Psoas muscle (tissue), 8 donors: Measurements from ENCODE around the gene FAAH. TPM values are rescaled to one million over a fixed set of nuclear protein-coding genes. Genes with fewer than 3 reads are reported as not detected.

Source experiments
- ATAC-seq, 4 donors: fragments of 200-7000 bp; cut with Tn5 transposase; one replicate each; pipeline ENCODE4 v1.9.1; 2020; ENCODE audit warnings: moderate library complexity in 3 of 4, mild to moderate bottlenecking in 2 of 4
- DNase-seq, 2 donors: peaks; one replicate each; pipeline ENCODE4 v3.0.0-alpha.2; 2020
- H3K27ac ChIP-seq: fragments of 200-600 bp; one replicate; pipeline ENCODE4 v1.8.0; 2022
- H3K27me3 ChIP-seq, 3 donors: fragments of 200-600 bp in 1 of 3; one replicate each; pipeline versions ENCODE4 v1.6.1 to v1.8.0; 2013 to 2022; ENCODE audit warnings: low read length in 2 of 3, mild to moderate bottlenecking in 2 of 3, moderate library complexity in 1 of 3; ENCODE audit not compliant: insufficient read depth in 3 of 3
- H3K36me3 ChIP-seq, 2 donors: fragments of 200-600 bp in 1 of 2; one replicate each; pipeline versions ENCODE4 v1.6.1 to v1.8.0; 2013 to 2022; ENCODE audit warnings: low read depth in 1 of 2, mild to moderate bottlenecking in 1 of 2, moderate library complexity in 1 of 2; ENCODE audit not compliant: insufficient read depth in 1 of 2
- H3K4me1 ChIP-seq: fragments of 200-600 bp; one replicate; pipeline ENCODE4 v1.8.0; 2022
- H3K4me3 ChIP-seq: fragments of 200-600 bp; one replicate; pipeline ENCODE4 v1.8.0; 2022; ENCODE audit warnings: mild to moderate bottlenecking
- H3K9me3 ChIP-seq: fragments of 200-600 bp; one replicate; pipeline ENCODE4 v1.8.0; 2022
- CTCF ChIP-seq: fragments of 200-600 bp; IDR thresholded peaks from one replicate; pipeline ENCODE4 v1.8.0; 2022; ENCODE audit warnings: antibody characterized with exemption
- WGBS, 3 donors: extraction: QIAGEN DNeasy Blood & Tissue Kit; methylation state at CpG; one replicate each; pipeline versions ENCODE4 v1.1.6 to v1.1.7; 2013; 5-methylcytosine and 5-hydroxymethylcytosine counted together
- intact Hi-C, 2 donors: fragments of 100-400 bp; cut with DNase I; formaldehyde crosslinking; loops; one replicate each; pipeline versions ENCODE4 v1.11.0 to v1.14.2; 2022
- polyA plus RNA-seq, 3 donors: library from polyadenylated mRNA; stranded (reverse); fragments of 200-250 nt; gene quantifications; one replicate each; pipeline ENCODE4 v1.2.3, GENCODE V29; 2013
- total RNA-seq, 4 donors: library from RNA; stranded (reverse); fragmentation: NEBNext Ultra II Directional in 2 of 4; extraction: Animal tissue kit (Norgen Biotek cat#: 25700) in 2 of 4; gene quantifications; one replicate each; pipeline versions ENCODE4 v1.2.1 to v1.2.4, GENCODE V29; 2021 to 2023
- donor health status: healthy with polysubstance abuse.
- donor health status: DM: no; HTN: no; CAD: no; lungs with moderate emphysema.
- donor health status: Bipolar disorder and iron deficiency.
- donor health status: healthy.
- donor health status: DM: yes; HTN: yes; CAD: no.
- donor health status: DM: no; HTN: no; CAD: no.
- donor health status: DM: no; HTN: no; CAD: no.
- donor health status: DM: yes; HTN: yes; CAD: no.

Gene FAAH
- total and polyA plus RNA-seq, 7 donors = 1.6 to 11.0 (median 5.7) TPM

GRCh38 chr1:46379996-46380395 lies 14.1 kb upstream of the FAAH start:
- Histone ChIP-seq H3K36me3 (no peaks in the 10 kb centered on the region), H3K4me1 (no peaks in the 10 kb centered on the region), H3K9me3 (no peaks in the 10 kb centered on the region), H3K4me3 (no peak overlapping the region), H3K27me3 (no peaks in the 10 kb centered on the region), H3K27ac (no peak overlapping the region)
- ATAC-seq (no peak), DNase-seq (no peak)
- intact Hi-C loops = loop anchor here in 1 of 2 donors (10.0 kb wide), 1 partner anchor 1155 kb away; no protein-coding TSS in a partner anchor
- 88 to 95% (median 89%) methylated on average over 1 of the region's 1 CpG for WGBS, 3 donors
- TF ChIP-seq CTCF = no peak

GRCh38 chr1:46380508-46380907 lies 13.6 kb upstream of the FAAH start:
- DNase-seq (no peak), ATAC-seq (no peak)
- Histone ChIP-seq H3K4me1 (no peaks in the 10 kb centered on the region), H3K36me3 (no peaks in the 10 kb centered on the region), H3K4me3 (no peak overlapping the region), H3K27me3 (no peaks in the 10 kb centered on the region), H3K27ac (no peak overlapping the region), H3K9me3 (no peaks in the 10 kb centered on the region)
- no peak for TF ChIP-seq CTCF
- intact Hi-C loops = no loop called here

DNA sequence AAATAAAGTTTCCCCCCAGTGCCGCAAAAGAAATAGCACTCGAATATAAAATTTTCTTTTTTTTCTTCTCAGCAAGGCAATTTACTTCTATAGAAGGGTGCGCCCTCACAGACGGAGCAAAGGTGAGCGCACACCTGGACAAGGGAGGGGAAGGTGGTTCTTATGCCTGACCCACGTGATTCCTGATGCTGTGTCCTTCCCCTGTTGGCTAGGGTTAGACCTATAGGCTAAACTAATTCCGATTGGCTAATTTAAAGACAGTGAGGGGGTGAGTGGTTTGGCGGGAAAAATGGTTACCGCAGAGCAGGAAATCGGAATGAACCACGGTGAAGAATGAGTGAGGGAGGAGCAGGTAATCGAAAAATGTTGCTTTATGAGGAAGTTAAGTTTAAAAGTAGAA lies 607 bp upstream of the FAAH start:
- Histone ChIP-seq H3K4me3 (peak overlapping the region; percentile 77), H3K4me1 (peaks cover 19% of the 10 kb centered on the region), H3K36me3 (no peaks in the 10 kb centered on the region), H3K27ac (no peak overlapping the region), H3K27me3 (no peaks in the 10 kb centered on the region), H3K9me3 (no peaks in the 10 kb centered on the region)
- TF ChIP-seq CTCF = no peak
- no peak for DNase-seq
- ATAC-seq = no peak
- WGBS, 3 donors = 83 to 87% (median 83%) methylated on average over 11 to 12 of the region's 12 CpGs
- intact Hi-C loops = no loop called here

DNA sequence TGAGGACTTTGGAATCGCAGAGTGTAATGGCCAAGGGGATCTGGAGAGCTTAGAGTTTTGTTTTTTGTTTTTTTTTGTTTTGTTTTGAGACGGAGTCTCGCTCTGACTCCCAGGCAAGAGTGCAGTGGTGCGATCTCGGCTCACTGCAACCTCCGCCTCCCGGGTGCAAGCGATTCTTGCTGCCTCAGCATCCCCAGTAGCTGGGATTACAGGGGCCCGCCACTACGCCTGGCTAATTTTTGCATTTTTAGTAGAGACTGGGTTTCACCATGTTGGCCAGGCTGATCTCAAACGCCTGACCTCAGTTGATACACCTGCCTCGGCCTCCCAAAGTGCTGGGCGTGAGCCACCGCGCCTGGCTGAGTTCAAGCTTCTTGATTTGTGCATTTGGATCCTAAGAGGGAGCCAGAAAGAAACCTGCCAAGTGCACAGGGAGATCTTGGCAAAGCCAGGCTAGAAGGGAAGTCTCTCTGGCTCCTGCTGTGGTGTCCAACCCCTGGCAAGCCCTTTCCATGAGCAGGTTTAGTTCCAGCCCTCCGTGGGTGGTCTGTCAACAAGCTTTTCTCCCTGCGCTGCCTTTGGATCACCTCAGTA lies 852 bp downstream of the FAAH start:
- H3K4me3 ChIP-seq = peak overlapping the region; percentile 77
- ATAC-seq = peak; percentile 24 to 71 (median 46)
- peaks cover 30% of the 10 kb centered on the region for H3K4me1 ChIP-seq
- intact Hi-C loops = no loop called here
- TF ChIP-seq CTCF = no peak
- H3K27me3 ChIP-seq = no peaks in the 10 kb centered on the region
- DNase-seq = peak in 1 of 2 donors; percentile 66
- H3K9me3 ChIP-seq = no peaks in the 10 kb centered on the region
- H3K27ac ChIP-seq = peak overlapping the region; percentile 77
- 13 to 17% (median 15%) methylated on average over 17 of the region's 17 CpGs for WGBS, 3 donors
- no peaks in the 10 kb centered on the region for H3K36me3 ChIP-seq
